Panc1 (cell line): ENCODE data around the gene LYSET.

ENCODE experiments used
- POLR2AphosphoS5 ChIP-seq: IDR thresholded peaks from 2 replicates; pipeline ENCODE4 v1.6.1; 2012; ENCODE audit warnings: mild to moderate bottlenecking, low read depth, low read length, moderate library complexity
- REST ChIP-seq, 2 experiments: IDR thresholded peaks; 2 replicates each; pipeline ENCODE4 v1.6.1; 2011 to 2012; ENCODE audit warnings: low read depth in 2 of 2, control low read depth in 1 of 2, low read length in 1 of 2, mild to moderate bottlenecking in 1 of 2, moderate library complexity in 1 of 2; ENCODE audit not compliant: insufficient read depth in 1 of 2
- SIN3A ChIP-seq: IDR thresholded peaks from 2 replicates; pipeline ENCODE4 v1.6.1; 2012; ENCODE audit warnings: low read depth, mild to moderate bottlenecking, low read length, moderate library complexity, borderline replicate concordance; ENCODE audit not compliant: insufficient read depth
- TCF7L2 ChIP-seq: IDR thresholded peaks from 2 replicates; pipeline ENCODE4 v1.6.1; 2011; ENCODE audit warnings: mild to moderate bottlenecking, low read depth, low read length, inconsistent platforms
- TF ChIP-seq, protein P1 (sequence below): fragments of 450-650 bp; IDR thresholded peaks from 2 replicates; pipeline ENCODE4 v1.5.1; 2017; ENCODE audit warnings: mild to moderate bottlenecking

DNA sequence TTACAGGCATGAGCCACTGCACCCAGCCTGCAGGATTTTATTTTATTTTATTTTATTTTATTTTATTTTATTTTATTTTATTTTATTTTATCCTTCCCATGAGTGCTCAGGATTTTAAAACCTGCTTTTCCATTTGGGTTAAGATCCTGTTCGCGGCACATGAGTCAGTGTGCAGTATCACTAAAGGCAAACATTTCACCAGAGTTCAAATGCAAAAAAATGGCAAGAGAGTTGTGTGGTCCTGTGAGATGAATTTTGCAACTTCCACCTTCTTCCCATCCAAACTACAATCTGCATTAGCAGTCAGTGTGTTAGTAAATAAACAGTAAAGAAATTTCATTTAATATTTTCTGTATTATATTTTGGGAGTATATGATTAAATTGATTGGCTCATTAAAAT is 29.4 kb upstream of the LYSET start:
- TF ChIP-seq, protein P1, sequence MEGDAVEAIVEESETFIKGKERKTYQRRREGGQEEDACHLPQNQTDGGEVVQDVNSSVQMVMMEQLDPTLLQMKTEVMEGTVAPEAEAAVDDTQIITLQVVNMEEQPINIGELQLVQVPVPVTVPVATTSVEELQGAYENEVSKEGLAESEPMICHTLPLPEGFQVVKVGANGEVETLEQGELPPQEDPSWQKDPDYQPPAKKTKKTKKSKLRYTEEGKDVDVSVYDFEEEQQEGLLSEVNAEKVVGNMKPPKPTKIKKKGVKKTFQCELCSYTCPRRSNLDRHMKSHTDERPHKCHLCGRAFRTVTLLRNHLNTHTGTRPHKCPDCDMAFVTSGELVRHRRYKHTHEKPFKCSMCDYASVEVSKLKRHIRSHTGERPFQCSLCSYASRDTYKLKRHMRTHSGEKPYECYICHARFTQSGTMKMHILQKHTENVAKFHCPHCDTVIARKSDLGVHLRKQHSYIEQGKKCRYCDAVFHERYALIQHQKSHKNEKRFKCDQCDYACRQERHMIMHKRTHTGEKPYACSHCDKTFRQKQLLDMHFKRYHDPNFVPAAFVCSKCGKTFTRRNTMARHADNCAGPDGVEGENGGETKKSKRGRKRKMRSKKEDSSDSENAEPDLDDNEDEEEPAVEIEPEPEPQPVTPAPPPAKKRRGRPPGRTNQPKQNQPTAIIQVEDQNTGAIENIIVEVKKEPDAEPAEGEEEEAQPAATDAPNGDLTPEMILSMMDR = no peak
- no peak for TF ChIP-seq SIN3A
- TF ChIP-seq TCF7L2 = no peak
- TF ChIP-seq POLR2AphosphoS5 = no peak
- TF ChIP-seq REST (IDR thresholded peaks at IDR 0.05; ENCODE audit: insufficient read depth in 1 of 2, low read depth in 2 of 2, low read length in 1 of 2) = no peak
